Measurements from ENCODE around the gene TSPAN13.
A peak's percentile ranks its signal among the peaks of the same experiment; 100 is the strongest.

Gene TSPAN13

GRCh38 chr7:16753102-16753931 lies at the start of gene TSPAN13:
Gene TSPAN13 (plus strand): TSS chr7:16753755. CDS start chr7:16753968, 213 bp downstream.
- peak; percentile 50 for DNase-seq

DNA sequence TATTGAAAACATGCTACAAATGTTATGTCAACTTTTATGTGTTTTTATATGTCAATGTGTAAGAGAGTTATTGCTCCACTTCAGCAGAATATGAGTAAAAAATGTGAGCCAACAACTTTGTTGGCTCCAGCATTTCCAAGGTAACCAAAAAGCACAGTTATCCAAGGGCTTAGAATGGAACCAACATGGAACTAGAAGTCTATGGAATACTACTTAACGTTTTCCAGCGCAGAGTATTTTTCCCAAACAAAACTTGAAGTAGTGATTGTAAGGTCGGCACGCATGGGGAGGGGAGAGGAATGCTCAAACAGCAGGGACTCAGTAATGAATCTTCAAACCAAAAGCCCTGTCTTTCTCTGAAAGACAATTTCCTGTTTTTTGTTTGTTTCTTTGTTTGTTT lies 45.0 kb upstream of the TSPAN13 start:
- no peak for DNase-seq

- DNase-seq, result no peak
Measured at GRCh38 chr7:16708980-16709379, 44.6 kb upstream of the TSPAN13 start.

DNA sequence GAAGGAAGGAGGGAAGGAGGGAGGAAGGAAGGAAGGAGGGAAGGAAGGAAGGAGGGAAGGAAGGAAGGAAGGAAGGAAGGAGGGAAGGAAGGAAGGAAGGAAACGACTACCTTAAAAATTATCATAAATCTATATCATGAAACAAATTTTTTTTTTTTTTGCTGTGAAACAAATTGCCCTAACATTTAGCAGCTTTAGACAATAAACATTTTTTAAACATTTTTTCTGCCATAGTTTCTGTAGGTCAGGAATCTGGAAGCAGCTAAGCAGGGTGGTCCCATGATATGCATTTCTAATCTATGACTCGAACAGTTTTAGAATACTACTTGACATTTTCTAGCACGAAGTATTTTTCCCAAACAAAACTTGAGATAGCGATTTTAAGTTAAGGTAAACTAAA lies 42.9 kb upstream of the TSPAN13 start:
- DNase-seq, result no peak

- DNase-seq, result no peak
Measured at GRCh38 chr7:16711730-16712129, 41.8 kb upstream of the TSPAN13 start.

- no peak for DNase-seq
Measured at GRCh38 chr7:16712916-16713315, 40.6 kb upstream of the TSPAN13 start.

DNA sequence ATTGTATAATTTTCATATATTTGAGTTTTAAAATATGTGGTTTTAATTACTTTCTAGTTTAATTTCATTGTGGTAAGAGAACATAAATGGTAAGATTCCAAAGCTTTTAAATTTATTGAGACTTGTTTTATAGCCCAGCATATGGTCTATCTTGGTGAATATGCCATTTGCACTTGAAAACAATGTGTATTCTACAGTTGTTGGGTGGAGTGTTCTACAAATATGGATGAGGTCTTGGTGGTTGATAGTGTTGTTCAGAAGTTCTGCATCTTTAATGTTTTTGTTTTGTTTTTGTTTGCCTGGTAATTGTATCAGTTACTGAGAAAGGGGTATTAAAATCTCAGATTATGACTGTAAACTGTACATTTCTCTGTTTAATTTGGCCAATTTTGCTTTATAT lies 37.6 kb upstream of the TSPAN13 start:
- no peak for DNase-seq

DNA sequence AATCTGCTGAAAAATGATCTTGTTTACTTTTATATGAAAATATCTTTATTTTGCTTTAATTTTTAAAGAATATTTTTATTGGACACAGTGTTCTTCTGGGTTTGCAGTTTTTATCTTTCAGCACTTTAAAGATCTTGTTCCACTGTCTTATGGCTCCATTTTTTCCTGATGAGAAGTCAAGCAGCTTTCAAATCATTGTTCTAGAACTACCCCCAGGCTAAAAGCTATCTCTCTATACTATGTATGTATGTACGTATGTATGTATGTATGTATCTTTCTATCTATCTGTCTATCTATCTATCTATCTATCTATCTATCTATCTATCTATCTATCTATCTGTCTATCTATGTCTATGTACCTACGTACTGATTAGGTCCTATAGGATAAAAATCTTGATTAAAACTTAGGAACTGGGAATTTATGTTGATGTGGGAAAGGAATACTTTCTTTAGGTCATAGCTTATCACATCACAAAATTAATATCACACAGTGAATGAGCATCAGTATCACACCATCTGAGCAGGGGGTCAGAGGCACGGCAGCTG lies 35.4 kb upstream of the TSPAN13 start:
- DNase-seq, result no peak

- no peak for DNase-seq
Measured at GRCh38 chr7:16719699-16720098, 33.9 kb upstream of the TSPAN13 start.

DNA sequence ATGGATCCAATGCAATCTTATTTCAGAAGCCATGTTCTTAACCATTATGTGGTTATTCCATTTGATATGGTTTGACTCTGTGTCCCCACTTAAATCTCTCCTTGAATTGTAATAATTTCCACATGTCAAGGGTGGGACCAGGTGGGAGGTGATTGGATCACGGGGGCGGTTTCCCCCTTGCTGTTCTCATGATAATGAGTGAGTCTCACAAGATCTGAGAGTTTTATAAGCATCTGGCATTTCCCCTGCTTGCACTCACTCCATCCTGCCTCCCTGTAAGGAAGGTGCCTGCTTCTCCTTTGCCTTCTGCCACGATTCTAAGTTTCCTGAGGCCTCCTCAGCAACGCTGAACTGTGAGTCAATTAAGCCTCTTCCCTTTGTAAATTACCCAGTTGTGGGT lies 32.0 kb upstream of the TSPAN13 start:
- no peak for DNase-seq

GRCh38 chr7:16724344-16724743 lies 29.2 kb upstream of the TSPAN13 start:
- DNase-seq, result no peak

GRCh38 chr7:16726189-16726588 lies 27.4 kb upstream of the TSPAN13 start:
- DNase-seq, result no peak

GRCh38 chr7:16727736-16728135 lies 25.8 kb upstream of the TSPAN13 start:
- no peak for DNase-seq

DNA sequence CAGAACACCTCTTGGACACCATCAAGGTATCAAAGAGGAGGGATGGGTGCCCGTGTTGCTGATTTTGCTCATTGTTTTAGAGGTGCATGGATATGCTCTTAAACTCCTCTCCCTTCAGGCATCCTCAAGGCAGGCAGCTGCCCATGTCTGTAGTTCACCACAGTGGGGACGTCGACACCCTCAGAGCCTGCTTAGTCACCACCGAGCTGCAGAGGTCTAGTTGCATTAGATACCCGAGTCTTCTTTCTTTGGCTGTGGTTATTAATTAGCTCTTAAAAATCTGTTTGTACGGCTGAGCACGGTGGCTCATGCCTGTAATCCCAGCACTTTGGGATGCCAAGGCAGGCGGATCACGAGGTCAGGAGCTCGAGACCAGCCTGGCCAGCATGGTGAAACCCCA lies 24.7 kb upstream of the TSPAN13 start:
- no peak for DNase-seq

DNA sequence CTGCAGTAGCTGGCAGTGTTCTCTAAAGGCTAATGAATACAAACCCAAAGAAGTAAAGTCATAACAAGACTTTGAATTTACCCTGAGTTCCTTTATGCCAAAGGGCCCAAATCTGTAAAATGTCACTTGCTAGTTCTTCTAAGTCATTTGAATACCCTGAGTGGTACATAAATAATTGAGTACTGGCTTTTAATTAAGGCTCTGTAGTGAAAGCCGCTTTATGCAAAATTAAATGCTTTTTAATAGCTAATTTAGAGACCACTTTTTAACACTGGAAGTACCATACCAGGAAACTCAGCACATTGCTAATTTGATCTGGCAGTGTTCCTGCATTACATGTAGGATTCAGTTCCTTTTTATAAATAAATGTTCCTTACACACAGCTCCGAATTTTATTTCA lies 24.0 kb upstream of the TSPAN13 start:
- DNase-seq, result no peak

DNA sequence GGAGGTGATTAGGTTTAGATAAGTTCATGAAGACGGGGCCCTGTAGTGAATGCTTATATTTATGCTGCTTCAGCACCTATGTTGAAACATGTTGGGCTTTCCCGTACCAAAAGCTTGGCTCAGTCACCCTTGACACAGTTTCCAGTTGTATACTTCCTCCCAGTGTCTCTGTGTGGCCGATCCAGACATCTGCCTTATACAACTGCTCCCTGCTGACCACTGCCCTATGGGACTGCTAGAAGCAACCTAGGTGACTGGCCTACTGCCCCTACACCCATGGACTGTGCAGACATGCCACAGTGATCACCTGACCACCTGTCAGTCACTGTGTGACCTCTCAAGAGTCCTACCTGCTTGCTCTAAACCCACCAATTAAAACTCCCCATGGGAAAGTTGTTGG lies 22.6 kb upstream of the TSPAN13 start:
- no peak for DNase-seq

DNA sequence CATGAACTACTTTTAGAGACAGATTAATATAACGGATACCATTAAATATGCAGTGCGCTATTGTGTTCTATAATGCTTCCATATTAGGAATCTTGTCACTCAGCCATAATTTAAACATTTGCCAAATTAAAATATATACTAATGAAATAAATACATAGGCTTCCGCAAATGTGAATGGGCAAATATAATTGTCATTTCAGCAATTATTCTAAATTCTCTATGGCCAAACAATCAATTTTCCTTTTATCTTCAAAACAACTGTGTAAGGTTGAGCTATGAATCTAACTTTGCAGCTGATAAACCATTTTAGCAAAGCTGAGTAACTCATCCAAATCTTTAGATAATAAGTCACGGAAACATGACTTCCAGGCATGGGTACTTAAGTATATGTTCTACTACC lies 20.7 kb upstream of the TSPAN13 start:
- DNase-seq, result no peak

DNA sequence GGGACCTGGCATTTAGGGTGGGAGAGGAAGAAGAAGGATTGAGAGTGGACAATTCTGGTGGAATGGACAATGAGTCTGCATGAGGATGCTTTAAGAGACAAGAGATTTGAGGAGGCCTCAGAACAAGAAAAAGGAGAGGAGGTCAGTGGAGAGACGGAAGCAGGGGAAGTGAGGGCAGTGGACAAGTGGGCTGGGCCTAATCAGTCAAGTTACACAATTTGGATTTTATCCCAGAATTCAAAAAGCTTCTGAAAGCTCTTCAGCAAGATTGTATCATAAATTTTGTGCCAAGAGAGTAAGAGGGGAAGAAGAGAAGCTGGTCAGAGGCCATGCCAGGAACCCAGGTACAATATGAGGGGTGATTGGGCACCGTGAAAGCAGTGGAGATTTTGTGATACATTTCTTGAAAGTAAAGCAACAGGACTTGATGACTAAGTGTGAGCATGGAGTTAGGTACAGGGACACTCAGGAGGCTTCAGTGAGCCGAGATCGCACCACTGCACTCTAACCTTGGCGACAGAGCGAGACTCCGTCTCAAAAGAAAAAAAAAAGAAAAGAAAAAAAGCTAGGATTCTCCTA lies 19.3 kb upstream of the TSPAN13 start:
- no peak for DNase-seq

GRCh38 chr7:16735020-16735419 lies 18.5 kb upstream of the TSPAN13 start:
- DNase-seq, result no peak

GRCh38 chr7:16738011-16738688 lies 15.4 kb upstream of the TSPAN13 start:
- DNase-seq, result no peak

- no peak for DNase-seq
Measured at GRCh38 chr7:16739863-16740622, 13.5 kb upstream of the TSPAN13 start.

- no peak for DNase-seq
Measured at GRCh38 chr7:16740623-16740953, 13.0 kb upstream of the TSPAN13 start.

DNA sequence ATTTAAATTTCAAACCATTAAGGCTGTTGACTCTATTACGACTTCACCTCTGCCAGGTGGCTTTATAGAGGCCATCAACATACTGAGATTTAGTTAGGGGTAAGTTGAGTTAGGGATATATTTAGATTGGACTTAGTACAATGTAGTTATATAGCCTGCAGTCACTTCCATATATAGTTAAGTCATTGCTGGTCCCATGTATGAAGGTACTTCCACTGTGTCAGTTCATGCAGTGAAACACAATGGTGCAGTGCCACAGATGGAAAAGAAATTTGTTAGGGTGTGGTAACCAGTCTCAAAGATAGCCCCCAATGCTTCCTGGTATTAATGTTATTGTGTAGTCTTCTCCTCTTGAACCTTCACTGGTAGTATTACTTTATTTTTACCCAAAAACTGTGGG lies 12.6 kb upstream of the TSPAN13 start:
- DNase-seq, result no peak

Measured in CD4-positive, alpha-beta T cell treated with Interleukin-17A for 1 hour (primary cell).